Neural cell (in vitro differentiated cells): ENCODE measurements around the gene PLD2. TPM values are rescaled to one million over a fixed set of nuclear protein-coding genes. Genes with fewer than 3 reads are reported as not detected.
"Not testable (repeated sequence)": the region's sequence is repeated elsewhere in the genome, so short reads cannot be mapped to it uniquely, and the experiment has no call there.

Experiments
- H2AFZ ChIP-seq: fragments of 200-600, 300-800 bp; sonication (generic), shearing (Covaris generic); 2 replicates; pipeline ENCODE4 v1.6.0; 2014; ENCODE audit warnings: low read depth, mild to moderate bottlenecking, antibody characterized with exemption, low read length, moderate library complexity
- H3F3A ChIP-seq: fragments of 200-600 bp; shearing (Covaris generic); 2 replicates; pipeline ENCODE4 v1.6.1; 2016; ENCODE audit warnings: mild to moderate bottlenecking, moderate library complexity, mixed read lengths, antibody characterized with exemption, low read length; ENCODE audit not compliant: insufficient read depth, poor library complexity, severe bottlenecking
- H3K27ac ChIP-seq: fragments of 200-600, 300-800 bp; sonication (generic), shearing (Covaris generic); 2 replicates; pipeline ENCODE4 v1.5.1; 2014; ENCODE audit warnings: mild to moderate bottlenecking, low read length, moderate library complexity
- H3K27me3 ChIP-seq: fragments of 300-800, 200-600 bp; sonication (generic), shearing (Covaris generic); 2 replicates; pipeline ENCODE4 v1.6.0; 2014; ENCODE audit warnings: mild to moderate bottlenecking, low read depth, low read length, moderate library complexity; ENCODE audit not compliant: insufficient read depth
- H3K36me3 ChIP-seq: fragments of 300-800, 200-600 bp; sonication (generic), shearing (Covaris generic); 2 replicates; pipeline ENCODE4 v1.5.1; 2014; ENCODE audit warnings: mild to moderate bottlenecking, antibody characterized with exemption, low read length, moderate library complexity; ENCODE audit not compliant: insufficient read depth
- H3K4me2 ChIP-seq: fragments of 300-800, 200-600 bp; sonication (generic), shearing (Covaris generic); 2 replicates; pipeline ENCODE4 v1.6.0; 2014; ENCODE audit warnings: mild to moderate bottlenecking, low read length
- H3K4me3 ChIP-seq: fragments of 300-800, 200-600 bp; sonication (generic), shearing (Covaris generic); 2 replicates; pipeline ENCODE4 v1.5.1; 2014; ENCODE audit warnings: mild to moderate bottlenecking, low read length, moderate library complexity
- H3K79me2 ChIP-seq: fragments of 200-600 bp; shearing (Covaris generic); replicated peaks from 2 replicates; pipeline ENCODE4 v1.6.0; 2014; ENCODE audit warnings: mild to moderate bottlenecking, low read length, moderate library complexity; ENCODE audit not compliant: insufficient read depth
- H3K9ac ChIP-seq: fragments of 300-800, 200-600 bp; sonication (generic), shearing (Covaris generic); 2 replicates; pipeline ENCODE4 v1.6.1; 2016; ENCODE audit warnings: mild to moderate bottlenecking, low read length, mixed read lengths
- H3K9me2 ChIP-seq: fragments of 200-600 bp; shearing (Covaris generic); 2 replicates; pipeline ENCODE4 v1.6.1; 2016; ENCODE audit warnings: mild to moderate bottlenecking, low read length, mixed read lengths; ENCODE audit not compliant: insufficient read depth
- H3K9me3 ChIP-seq: fragments of 200-600, 300-800 bp; sonication (generic), shearing (Covaris generic); 2 replicates; pipeline ENCODE4 v1.6.1; 2016; ENCODE audit warnings: mild to moderate bottlenecking, mixed run types, low read length, moderate library complexity, mixed read lengths
- H4K20me1 ChIP-seq: fragments of 200-600 bp; shearing (Covaris generic); 2 replicates; pipeline ENCODE4 v1.6.1; 2016; ENCODE audit warnings: mild to moderate bottlenecking, mixed run types; ENCODE audit not compliant: insufficient read depth
- EP300 ChIP-seq: fragments of 450-650 bp; conservative IDR thresholded peaks from 2 replicates; pipeline ENCODE4 v1.6.1; 2014; ENCODE audit warnings: antibody characterized with exemption, mild to moderate bottlenecking, moderate library complexity; ENCODE audit not compliant: poor library complexity, severe bottlenecking
- EZH2 ChIP-seq: fragments of 200-600, 300-800 bp; shearing (Covaris generic), sonication (generic); IDR thresholded peaks from 2 replicates; pipeline ENCODE4 v1.6.1; 2014; ENCODE audit warnings: antibody characterized with exemption, low read length, borderline replicate concordance, mild to moderate bottlenecking; ENCODE audit not compliant: insufficient read depth, poor library complexity, severe bottlenecking
- MXI1 ChIP-seq: fragments of 450-650 bp; conservative IDR thresholded peaks from 2 replicates; pipeline ENCODE4 v1.6.1; 2014; ENCODE audit warnings: antibody characterized with exemption, mild to moderate bottlenecking; ENCODE audit not compliant: poor library complexity, severe bottlenecking
- POLR2AphosphoS5 ChIP-seq: IDR thresholded peaks from 2 replicates; pipeline ENCODE4 v1.6.1; 2012
- RAD21 ChIP-seq: fragments of 450-650 bp; conservative IDR thresholded peaks from 2 replicates; pipeline ENCODE4 v1.6.1; 2014; ENCODE audit warnings: antibody characterized with exemption, mild to moderate bottlenecking, moderate library complexity
- SMC3 ChIP-seq: fragments of 450-650 bp; conservative IDR thresholded peaks from 2 replicates; pipeline ENCODE4 v1.6.1; 2014; ENCODE audit warnings: antibody characterized with exemption, mild to moderate bottlenecking, moderate library complexity; ENCODE audit not compliant: poor library complexity
- TAF1 ChIP-seq: IDR thresholded peaks from 2 replicates; pipeline ENCODE4 v1.6.1; 2012; ENCODE audit warnings: low read depth
- polyA plus RNA-seq: library from polyadenylated mRNA; depleted of rRNA; stranded (reverse); fragments of >200 nt; gene quantifications from 2 replicates; pipeline ENCODE4 v1.2.3, GENCODE V29; 2014
- TF ChIP-seq, protein P1 (sequence below): fragments of 450-650 bp; IDR thresholded peaks from 2 replicates; pipeline ENCODE4 v1.5.1; 2014; ENCODE audit warnings: antibody characterized with exemption, mild to moderate bottlenecking, moderate library complexity; ENCODE audit not compliant: poor library complexity, severe bottlenecking
- TF ChIP-seq, protein P2 (sequence below): IDR thresholded peaks from 2 replicates; pipeline ENCODE4 v1.6.1; 2012; ENCODE audit warnings: borderline replicate concordance

The PLD2 gene
- polyA plus RNA-seq, 1 donor from 2014 or later = 2.0 TPM

DNA sequence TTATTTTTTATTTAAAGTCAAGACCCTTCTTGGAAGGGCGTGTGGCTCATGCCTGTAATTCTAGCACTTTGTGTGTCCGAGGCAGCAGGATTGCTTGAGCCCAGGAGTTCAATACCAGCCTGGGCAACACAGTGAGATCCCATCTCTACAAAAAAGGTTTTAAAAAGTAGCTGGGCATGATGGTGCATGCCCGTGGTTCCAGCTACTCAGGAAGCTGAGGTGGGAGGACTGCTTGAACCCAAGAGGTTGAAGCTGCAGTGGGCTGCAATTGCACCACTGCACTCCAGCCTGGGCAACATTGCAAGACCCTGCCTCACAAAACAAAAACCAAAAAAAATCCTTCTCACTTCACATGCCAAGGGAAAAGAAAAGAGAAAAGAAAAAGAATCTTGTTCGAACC lies 55.8 kb downstream of the PLD2 start:
- Histone ChIP-seq H3K27me3 (no peaks in the 10 kb centered on the region), H3K79me2 (no peaks in the 10 kb centered on the region), H3K36me3 (no peaks in the 10 kb centered on the region), H3K4me2 (no peak overlapping the region), H3F3A (no peaks in the 10 kb centered on the region), H3K9ac (no peak overlapping the region), H3K27ac (no peak overlapping the region), H2AFZ (no peak overlapping the region), H3K4me3 (no peak overlapping the region), H3K9me2 (no peaks in the 10 kb centered on the region), H4K20me1 (no peaks in the 10 kb centered on the region), H3K9me3 (no peaks in the 10 kb centered on the region)
- TF ChIP-seq MXI1 (no peak), SMC3 (no peak), POLR2AphosphoS5 (no peak)
- TF ChIP-seq, protein P1, sequence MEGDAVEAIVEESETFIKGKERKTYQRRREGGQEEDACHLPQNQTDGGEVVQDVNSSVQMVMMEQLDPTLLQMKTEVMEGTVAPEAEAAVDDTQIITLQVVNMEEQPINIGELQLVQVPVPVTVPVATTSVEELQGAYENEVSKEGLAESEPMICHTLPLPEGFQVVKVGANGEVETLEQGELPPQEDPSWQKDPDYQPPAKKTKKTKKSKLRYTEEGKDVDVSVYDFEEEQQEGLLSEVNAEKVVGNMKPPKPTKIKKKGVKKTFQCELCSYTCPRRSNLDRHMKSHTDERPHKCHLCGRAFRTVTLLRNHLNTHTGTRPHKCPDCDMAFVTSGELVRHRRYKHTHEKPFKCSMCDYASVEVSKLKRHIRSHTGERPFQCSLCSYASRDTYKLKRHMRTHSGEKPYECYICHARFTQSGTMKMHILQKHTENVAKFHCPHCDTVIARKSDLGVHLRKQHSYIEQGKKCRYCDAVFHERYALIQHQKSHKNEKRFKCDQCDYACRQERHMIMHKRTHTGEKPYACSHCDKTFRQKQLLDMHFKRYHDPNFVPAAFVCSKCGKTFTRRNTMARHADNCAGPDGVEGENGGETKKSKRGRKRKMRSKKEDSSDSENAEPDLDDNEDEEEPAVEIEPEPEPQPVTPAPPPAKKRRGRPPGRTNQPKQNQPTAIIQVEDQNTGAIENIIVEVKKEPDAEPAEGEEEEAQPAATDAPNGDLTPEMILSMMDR = no peak

DNA sequence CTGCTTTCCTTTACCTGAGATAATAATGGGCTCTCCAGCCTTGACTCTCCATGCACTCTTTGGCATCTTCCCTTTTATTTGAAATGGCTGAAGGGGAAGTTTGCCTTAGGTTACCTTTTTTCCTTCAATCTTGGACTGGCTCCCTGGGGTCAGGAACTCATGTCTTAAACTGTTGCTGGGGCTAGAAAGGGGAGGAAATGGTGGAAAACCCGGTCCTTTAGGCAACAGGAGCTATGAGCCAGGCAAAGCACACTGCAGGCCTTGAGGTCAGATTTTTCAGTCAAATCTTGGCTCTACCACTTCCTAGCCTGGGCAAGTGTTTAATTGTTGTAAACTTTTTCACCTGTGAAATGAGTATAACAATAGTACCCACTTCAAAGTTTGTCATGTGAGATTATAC lies 56.4 kb downstream of the PLD2 start:
- Histone ChIP-seq H2AFZ (no peak overlapping the region), H3K36me3 (no peaks in the 10 kb centered on the region), H3K27me3 (no peaks in the 10 kb centered on the region), H4K20me1 (no peaks in the 10 kb centered on the region), H3K9ac (no peak overlapping the region), H3F3A (no peaks in the 10 kb centered on the region), H3K27ac (no peak overlapping the region), H3K9me2 (no peaks in the 10 kb centered on the region), H3K79me2 (no peaks in the 10 kb centered on the region), H3K9me3 (no peaks in the 10 kb centered on the region), H3K4me3 (no peak overlapping the region), H3K4me2 (no peak overlapping the region)
- TF ChIP-seq EZH2 = no peak
- no peak for TF ChIP-seq POLR2AphosphoS5
- TF ChIP-seq RAD21 = no peak
- TF ChIP-seq, protein P1 = no peak
- TF ChIP-seq TAF1 = no peak
- TF ChIP-seq, protein P2, sequence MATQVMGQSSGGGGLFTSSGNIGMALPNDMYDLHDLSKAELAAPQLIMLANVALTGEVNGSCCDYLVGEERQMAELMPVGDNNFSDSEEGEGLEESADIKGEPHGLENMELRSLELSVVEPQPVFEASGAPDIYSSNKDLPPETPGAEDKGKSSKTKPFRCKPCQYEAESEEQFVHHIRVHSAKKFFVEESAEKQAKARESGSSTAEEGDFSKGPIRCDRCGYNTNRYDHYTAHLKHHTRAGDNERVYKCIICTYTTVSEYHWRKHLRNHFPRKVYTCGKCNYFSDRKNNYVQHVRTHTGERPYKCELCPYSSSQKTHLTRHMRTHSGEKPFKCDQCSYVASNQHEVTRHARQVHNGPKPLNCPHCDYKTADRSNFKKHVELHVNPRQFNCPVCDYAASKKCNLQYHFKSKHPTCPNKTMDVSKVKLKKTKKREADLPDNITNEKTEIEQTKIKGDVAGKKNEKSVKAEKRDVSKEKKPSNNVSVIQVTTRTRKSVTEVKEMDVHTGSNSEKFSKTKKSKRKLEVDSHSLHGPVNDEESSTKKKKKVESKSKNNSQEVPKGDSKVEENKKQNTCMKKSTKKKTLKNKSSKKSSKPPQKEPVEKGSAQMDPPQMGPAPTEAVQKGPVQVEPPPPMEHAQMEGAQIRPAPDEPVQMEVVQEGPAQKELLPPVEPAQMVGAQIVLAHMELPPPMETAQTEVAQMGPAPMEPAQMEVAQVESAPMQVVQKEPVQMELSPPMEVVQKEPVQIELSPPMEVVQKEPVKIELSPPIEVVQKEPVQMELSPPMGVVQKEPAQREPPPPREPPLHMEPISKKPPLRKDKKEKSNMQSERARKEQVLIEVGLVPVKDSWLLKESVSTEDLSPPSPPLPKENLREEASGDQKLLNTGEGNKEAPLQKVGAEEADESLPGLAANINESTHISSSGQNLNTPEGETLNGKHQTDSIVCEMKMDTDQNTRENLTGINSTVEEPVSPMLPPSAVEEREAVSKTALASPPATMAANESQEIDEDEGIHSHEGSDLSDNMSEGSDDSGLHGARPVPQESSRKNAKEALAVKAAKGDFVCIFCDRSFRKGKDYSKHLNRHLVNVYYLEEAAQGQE = no peak
- no peak for TF ChIP-seq MXI1
- TF ChIP-seq SMC3 = no peak
- TF ChIP-seq EP300 = no peak

DNA sequence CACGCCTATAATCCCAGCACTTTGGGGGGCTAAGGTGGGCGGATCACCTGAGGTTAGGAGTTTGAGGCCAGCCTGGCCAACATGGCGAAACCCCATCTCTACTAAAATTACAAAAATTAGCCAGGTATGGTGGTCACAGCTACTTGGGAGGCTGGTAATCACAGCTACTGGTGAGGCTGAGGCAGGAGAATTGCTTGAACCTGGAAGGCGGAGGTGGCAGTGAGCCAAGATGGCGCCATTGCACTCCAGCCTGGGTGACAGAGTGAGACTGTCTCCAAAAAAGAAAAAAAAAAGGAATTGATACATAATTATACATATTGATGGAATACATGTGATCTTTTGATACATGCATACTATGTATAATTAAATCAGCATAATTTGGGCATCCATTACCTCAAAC lies 60.6 kb downstream of the PLD2 start:
- H3F3A ChIP-seq, H4K20me1 ChIP-seq, H3K4me3 ChIP-seq, H3K4me2 ChIP-seq, H3K27me3 ChIP-seq, H3K36me3 ChIP-seq, H3K9ac ChIP-seq, H3K9me2 ChIP-seq, H3K9me3 ChIP-seq, H2AFZ ChIP-seq, H3K79me2 ChIP-seq, H3K27ac ChIP-seq: not testable (repeated sequence)

DNA sequence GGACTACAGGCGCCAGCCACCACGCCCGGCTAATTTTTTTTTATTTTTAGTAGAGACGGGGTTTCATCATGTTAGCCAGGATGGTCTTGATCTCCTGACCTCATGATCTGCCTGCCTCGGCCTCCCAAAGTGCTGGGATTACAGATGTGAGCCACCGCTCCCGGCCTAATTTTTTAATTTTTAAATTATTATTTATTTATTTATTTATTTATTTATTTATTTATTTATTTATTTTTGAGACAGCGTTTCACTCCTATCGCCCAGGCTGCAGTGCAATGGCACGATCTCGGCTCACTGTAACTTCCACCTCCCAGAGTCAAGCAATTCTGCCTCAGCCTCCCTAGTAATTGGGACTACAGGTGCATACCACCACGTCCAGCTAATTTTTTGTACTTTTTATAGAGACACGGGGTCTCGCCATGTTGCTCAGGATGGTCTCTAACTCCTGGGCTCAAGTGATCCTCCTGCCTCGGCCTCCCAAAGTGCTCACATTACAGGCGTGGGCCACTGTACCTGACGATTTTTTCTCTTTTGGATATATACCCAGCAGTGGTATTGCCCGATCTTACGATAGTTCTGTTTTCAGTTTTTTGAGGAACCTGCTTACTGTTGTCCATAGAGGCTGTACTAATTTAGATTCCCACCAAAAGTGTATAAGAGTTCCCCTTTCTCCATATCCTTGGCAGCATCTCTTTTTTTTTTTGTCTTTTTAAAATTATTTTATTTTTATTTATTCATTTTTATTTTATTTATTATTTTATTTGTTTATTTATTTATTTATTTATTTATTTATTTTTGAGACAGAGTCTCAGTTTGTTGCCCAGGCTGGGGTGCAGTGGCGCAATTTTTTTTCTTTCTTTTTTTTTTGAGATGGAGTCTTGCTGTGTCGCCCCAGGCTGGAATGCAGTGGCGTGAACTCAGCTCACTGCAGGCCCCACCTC lies 62.4 kb downstream of the PLD2 start:
- not testable (repeated sequence) for H4K20me1 ChIP-seq

More for the DNA sequence above, 62.4 kb downstream of the PLD2 start:
- not testable (repeated sequence) for H3K4me3 ChIP-seq, H3K27ac ChIP-seq, H3K4me2 ChIP-seq, H3K9ac ChIP-seq, H3F3A ChIP-seq, H3K9me3 ChIP-seq, H3K27me3 ChIP-seq, H3K36me3 ChIP-seq, H2AFZ ChIP-seq, H3K79me2 ChIP-seq, H3K9me2 ChIP-seq
